Measurements from ENCODE around the gene PLXNA4.
"Not testable (repeated sequence)": the region's sequence is repeated elsewhere in the genome, so short reads cannot be mapped to it uniquely, and the experiment has no call there.

Gene PLXNA4

GRCh38 chr7:132607656-132608055 is 31.4 kb upstream of the PLXNA4 start:
- no peak overlapping the region for H3K27ac ChIP-seq
- no peak for TF ChIP-seq CTCF (conservative IDR thresholded peaks at IDR 0.05; ENCODE audit: low read depth)
- POLR2A ChIA-PET (ENCODE audit: low non-redundant PET) = no interaction called here
- CTCF ChIA-PET = no interaction called here
- no peak for DNase-seq (ENCODE audit: low spot score)

- TF ChIP-seq CTCF (conservative IDR thresholded peaks at IDR 0.05; ENCODE audit: low read depth) = no peak
- no peak overlapping the region for H3K27ac ChIP-seq
- CTCF ChIA-PET = no interaction called here
- DNase-seq (ENCODE audit: low spot score) = no peak
- POLR2A ChIA-PET (ENCODE audit: low non-redundant PET) = no interaction called here
Observed at GRCh38 chr7:132604121-132604520, 27.9 kb upstream of the PLXNA4 start.

- POLR2A ChIA-PET (ENCODE audit: low non-redundant PET) = no interaction called here
- DNase-seq (ENCODE audit: low spot score) = no peak
- TF ChIP-seq CTCF (conservative IDR thresholded peaks at IDR 0.05; ENCODE audit: low read depth) = no peak
- no peak overlapping the region for H3K27ac ChIP-seq
- CTCF ChIA-PET = interaction anchor here (0.7 kb wide), 1 partner anchor 47 kb away, joined by 3 read pairs; no protein-coding TSS in a partner anchor
Observed at GRCh38 chr7:132603220-132603833, 27.1 kb upstream of the PLXNA4 start.

- no peak for TF ChIP-seq CTCF (conservative IDR thresholded peaks at IDR 0.05; ENCODE audit: low read depth)
- CTCF ChIA-PET = no interaction called here
- no peak for DNase-seq (ENCODE audit: low spot score)
- POLR2A ChIA-PET (ENCODE audit: low non-redundant PET) = no interaction called here
- no peak overlapping the region for H3K27ac ChIP-seq
Observed at GRCh38 chr7:132601783-132602182, 25.5 kb upstream of the PLXNA4 start.

- no peak for DNase-seq (ENCODE audit: low spot score)
- ChIA-PET POLR2A (ENCODE audit: low non-redundant PET) (no interaction called here), CTCF (no interaction called here)
- no peak for TF ChIP-seq CTCF (conservative IDR thresholded peaks at IDR 0.05; ENCODE audit: low read depth)
- no peak overlapping the region for H3K27ac ChIP-seq
Observed at GRCh38 chr7:132596588-132596987, 20.3 kb upstream of the PLXNA4 start.

- POLR2A ChIA-PET (ENCODE audit: low non-redundant PET); DNase-seq (ENCODE audit: low spot score); H3K27ac ChIP-seq: not testable (repeated sequence)
- CTCF ChIA-PET = interaction anchor here (0.5 kb wide), 1 partner anchor 17 kb away, joined by 3 read pairs; no protein-coding TSS in a partner anchor
Observed at GRCh38 chr7:132594741-132595140, 18.5 kb upstream of the PLXNA4 start.

GRCh38 chr7:132592936-132593335 is 16.7 kb upstream of the PLXNA4 start:
- POLR2A ChIA-PET (ENCODE audit: low non-redundant PET) = no interaction called here
- no peak overlapping the region for H3K27ac ChIP-seq
- TF ChIP-seq CTCF (conservative IDR thresholded peaks at IDR 0.05; ENCODE audit: low read depth) = no peak
- no peak for DNase-seq (ENCODE audit: low spot score)
- CTCF ChIA-PET = no interaction called here
